Activated T-helper 1 cell treated with anti-CD3 and anti-CD28 coated beads, Interleukin-12 subunit alpha, Interleukin-12 subunit beta, Interleukin-2, Interleukin-4 antibody, amounts not matched to agents 30 ng/mL and 10 ng/mL and 1 ng/mL, durations not matched to agents 14 hours and 24 hours and 36 hours (primary cell): ENCODE results near the gene CMTM7. TPM values are rescaled to one million over a fixed set of nuclear protein-coding genes. Genes with fewer than 3 reads are reported as not detected.

Experiments
- DNase-seq: peaks from one replicate; pipeline ENCODE4 v3.0.0; 2021; ENCODE audit warnings: low spot score
- H3K27ac Mint-ChIP-seq: one replicate; pipeline ENCODE4 v1.8.0; 2021; ENCODE audit warnings: mild to moderate bottlenecking, mixed read lengths
- H3K27me3 Mint-ChIP-seq: one replicate; pipeline ENCODE4 v1.8.0; 2022; ENCODE audit warnings: mild to moderate bottlenecking, moderate library complexity, mixed read lengths; ENCODE audit not compliant: insufficient read depth
- H3K36me3 Mint-ChIP-seq: one replicate; pipeline ENCODE4 v1.8.0; 2021; ENCODE audit warnings: low read depth, mixed read lengths
- H3K4me1 Mint-ChIP-seq: one replicate; pipeline ENCODE4 v1.8.0; 2021; ENCODE audit warnings: low read depth, mixed read lengths
- H3K4me3 Mint-ChIP-seq: one replicate; pipeline ENCODE4 v1.8.0; 2021; ENCODE audit warnings: mild to moderate bottlenecking, moderate library complexity, mixed read lengths
- H3K9me3 Mint-ChIP-seq: one replicate; pipeline ENCODE4 v1.8.0; 2021; ENCODE audit warnings: mixed read lengths
- intact Hi-C: fragments of 100-400 bp; cut with micrococcal nuclease; formaldehyde crosslinking; loops from one replicate; pipeline ENCODE4 v1.15.1; 2024
- total RNA-seq: library from RNA; stranded (reverse); gene quantifications from 2 replicates; pipeline ENCODE4 v1.2.3, GENCODE V29; 2022

CMTM7 gene
- total RNA-seq, 1 donor from 2014 or later: 59.7 TPM

DNA sequence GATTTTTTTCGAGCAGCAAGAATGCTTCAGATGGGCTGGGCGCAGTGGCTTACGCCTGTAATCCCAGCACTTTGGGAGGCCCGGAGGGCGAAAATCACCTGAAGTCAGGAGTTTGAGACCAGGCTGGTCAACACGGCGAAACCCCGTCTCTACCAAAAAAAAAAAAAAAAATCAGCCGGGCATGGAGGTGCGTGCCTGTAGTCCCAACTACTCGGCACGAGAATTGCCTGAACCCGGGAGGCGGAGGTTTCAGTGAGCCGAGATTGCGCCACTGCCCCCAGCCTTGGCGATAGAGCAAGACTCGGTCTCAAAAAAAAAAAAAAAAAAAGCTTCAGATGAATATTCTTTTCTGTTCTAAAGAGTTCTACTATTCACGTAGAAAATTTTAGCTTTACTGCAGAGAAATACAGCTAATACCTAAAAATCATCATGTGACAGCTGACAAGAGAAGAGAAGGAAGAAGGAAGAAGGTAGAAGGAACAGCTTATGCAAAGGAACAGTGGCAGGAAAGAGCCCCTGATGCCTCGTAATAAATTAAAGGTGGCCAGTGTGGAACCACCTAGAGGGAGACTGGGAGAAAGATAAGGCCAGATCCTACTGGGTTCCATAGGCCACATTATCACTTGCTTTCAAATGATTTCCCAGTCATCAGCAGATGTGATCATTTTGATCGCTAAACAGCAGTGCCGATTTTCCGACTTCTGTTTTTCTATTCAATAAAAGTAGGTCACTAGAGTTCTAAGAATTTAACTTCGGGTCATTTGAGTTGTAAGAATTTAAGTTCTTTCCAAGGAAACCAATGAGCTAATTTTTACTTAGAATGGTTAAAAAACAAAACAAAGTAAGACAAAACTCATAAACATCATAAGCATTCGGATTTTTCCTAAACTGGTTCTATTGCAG lies 109.5 kb downstream of the CMTM7 start:
- H3K27ac Mint-ChIP-seq: peak overlapping the region; percentile 96
- peak overlapping the region; percentile 100 for H3K4me3 Mint-ChIP-seq
- H3K9me3 Mint-ChIP-seq: no peaks in the 10 kb centered on the region
- no peaks in the 10 kb centered on the region for H3K27me3 Mint-ChIP-seq
- intact Hi-C loops: loop anchor here (5.0 to 10.0 kb wide), 2 partner anchors 389 to 594 kb away; partner anchors contain the start of genes GLB1 and TMPPE
- no peak for DNase-seq
- peaks cover 28% of the 10 kb centered on the region for H3K36me3 Mint-ChIP-seq
- peaks cover 50% of the 10 kb centered on the region for H3K4me1 Mint-ChIP-seq

DNA sequence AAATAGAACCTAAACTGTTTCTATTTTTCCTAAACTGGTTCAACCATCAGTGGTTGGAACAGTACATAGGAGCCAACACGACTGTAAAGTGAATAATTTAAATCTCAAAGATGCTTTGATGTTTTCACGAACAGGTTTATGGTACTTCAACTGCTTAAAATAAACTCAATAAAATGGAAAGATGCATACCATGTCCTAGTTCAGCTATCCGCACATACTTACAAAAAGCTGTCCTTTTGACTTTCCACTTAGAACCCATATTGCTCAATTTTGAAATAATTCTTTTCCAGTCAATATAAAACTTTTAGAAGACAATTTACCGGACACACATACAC lies 110.1 kb downstream of the CMTM7 start:
- Mint-ChIP-seq H3K27me3 (peaks cover 2% of the 10 kb centered on the region), H3K27ac (peak overlapping the region; percentile 96)
- intact Hi-C loops: loop anchor here (1.0 to 10.0 kb wide), 7 partner anchors 7 to 593 kb away; partner anchors contain the start of genes CNOT10, DYNC1LI1, GLB1 and TMPPE

DNA sequence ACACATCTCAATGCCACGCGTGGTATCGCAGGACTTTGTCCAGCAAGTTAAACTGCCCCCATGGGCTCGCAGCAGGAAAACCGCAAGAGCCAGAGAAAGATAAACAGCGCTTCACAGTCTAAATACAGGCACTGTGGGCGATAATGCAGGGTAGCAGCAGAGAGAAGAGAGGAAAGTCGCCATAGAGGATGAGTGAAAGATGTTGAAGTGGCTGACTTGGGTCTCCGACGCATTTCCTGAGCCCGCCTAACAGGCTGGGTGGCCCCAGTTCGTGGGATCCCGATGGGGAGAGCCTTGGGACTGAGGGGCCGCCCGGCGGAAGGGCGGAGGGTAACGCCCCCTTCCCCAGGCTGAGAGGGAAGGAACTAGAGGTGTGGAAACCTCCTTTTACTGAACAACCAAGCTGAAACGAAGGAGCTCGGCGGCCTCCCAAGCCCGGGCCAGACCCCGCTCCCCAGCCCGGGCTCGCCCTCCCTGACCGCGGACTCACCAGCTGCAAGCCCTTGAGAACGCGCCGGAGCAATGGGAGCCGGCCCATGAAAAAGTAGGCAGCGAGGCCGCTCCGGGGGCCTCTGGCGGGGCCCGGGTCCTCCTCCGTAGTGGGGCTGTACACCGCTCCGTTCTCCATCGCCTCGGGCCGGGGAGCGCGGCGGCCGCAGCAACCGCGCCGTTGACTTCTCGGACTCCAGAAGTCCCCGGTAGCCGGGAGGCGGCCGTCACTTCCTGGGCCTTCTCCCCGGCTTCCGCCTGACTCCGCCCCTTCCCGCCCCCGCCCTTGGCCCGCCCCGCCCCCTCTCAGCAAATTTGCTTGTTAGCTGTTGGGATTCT lies 110.7 kb downstream of the CMTM7 start, which contains the start of gene CMTM6:
TSS of gene CMTM6 (minus strand) at position 735 of the 828 bp plus-strand sequence. CDS start at position 628, 107 bp downstream.
- H3K27me3 Mint-ChIP-seq: peaks cover 3% of the 10 kb centered on the region
- peak; percentile 66 for DNase-seq
- H3K27ac Mint-ChIP-seq: peak within 1 kb of the TSS; percentile 96
- peaks cover 21% of the 10 kb centered on the region for H3K36me3 Mint-ChIP-seq
- H3K4me1 Mint-ChIP-seq: peaks cover 41% of the 10 kb centered on the region
- intact Hi-C loops: loop anchor here (1.0 to 10.0 kb wide), 7 partner anchors 8 to 592 kb away; partner anchors contain the start of genes CNOT10, DYNC1LI1, GLB1 and TMPPE
- H3K9me3 Mint-ChIP-seq: no peaks in the 10 kb centered on the region
- peak within 1 kb of the TSS; percentile 100 for H3K4me3 Mint-ChIP-seq

More for the DNA sequence above, 110.1 kb downstream of the CMTM7 start:
- H3K4me1 Mint-ChIP-seq: peaks cover 44% of the 10 kb centered on the region
- DNase-seq: no peak
- H3K9me3 Mint-ChIP-seq: no peaks in the 10 kb centered on the region
- peak overlapping the region; percentile 100 for H3K4me3 Mint-ChIP-seq
- H3K36me3 Mint-ChIP-seq: peaks cover 22% of the 10 kb centered on the region

DNA sequence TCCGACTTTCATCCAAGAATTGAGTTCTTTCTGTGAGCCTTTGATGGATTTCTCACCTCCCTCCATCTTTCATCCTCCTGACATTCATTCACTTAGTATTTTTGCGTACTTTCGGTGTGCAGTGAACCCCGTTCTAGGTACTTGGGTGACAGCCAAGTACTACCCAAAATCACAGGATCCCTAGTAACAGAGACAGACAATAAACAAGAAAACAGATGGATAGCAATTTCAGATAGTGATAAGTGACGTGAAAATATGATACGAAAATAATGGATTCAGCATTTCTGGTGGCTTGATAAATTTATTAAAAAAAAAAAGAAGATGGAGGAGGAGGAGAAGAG lies 111.3 kb downstream of the CMTM7 start:
- Mint-ChIP-seq H3K27ac (peak overlapping the region; percentile 86), H3K27me3 (peaks cover 3% of the 10 kb centered on the region)
- intact Hi-C loops: loop anchor here (1.0 to 10.0 kb wide), 7 partner anchors 9 to 592 kb away; partner anchors contain the start of genes CNOT10, DYNC1LI1, GLB1 and TMPPE

More for the DNA sequence above, 111.3 kb downstream of the CMTM7 start:
- peak overlapping the region; percentile 100 for H3K4me3 Mint-ChIP-seq
- H3K36me3 Mint-ChIP-seq: peaks cover 21% of the 10 kb centered on the region
- peaks cover 41% of the 10 kb centered on the region for H3K4me1 Mint-ChIP-seq
- no peak for DNase-seq
- no peaks in the 10 kb centered on the region for H3K9me3 Mint-ChIP-seq

Other genes with a start within 250 kb of the CMTM7 start
- 5.0 and 5.7 TPM in 2 replicates for gene CMTM8, start 153.2 kb upstream of the CMTM7 start, total RNA-seq
- 94.2 and 96.4 TPM in 2 replicates for gene CMTM6, start 111.0 kb downstream of the CMTM7 start, total RNA-seq
- gene DYNC1LI1, start 179.0 kb downstream of the CMTM7 start, total RNA-seq: 35.9 and 43.3 TPM in 2 replicates